SK-N-MC (cell line): Measurements from ENCODE around the gene MAML1.

Experiments used
- DNase-seq: peaks from one replicate; pipeline ENCODE4 v3.0.0-alpha.2; 2011; ENCODE audit warnings: low read depth, low spot score
- H3K27ac ChIP-seq: fragments of 200-600 bp; sonication (generic); 2 replicates; pipeline ENCODE4 v1.5.1; 2016; ENCODE audit warnings: mixed run types
- H3K36me3 ChIP-seq: fragments of 200-600 bp; sonication (generic); 2 replicates; pipeline ENCODE4 v1.6.1; 2017; ENCODE audit warnings: antibody characterized with exemption, low read length, mixed read lengths; ENCODE audit not compliant: insufficient read depth
- H3K4me3 ChIP-seq: fragments of 200-600 bp; sonication (generic); 2 replicates; pipeline ENCODE4 v1.5.1; 2016
- H3K9ac ChIP-seq: fragments of 200-600 bp; sonication (generic); 2 replicates; pipeline ENCODE4 v1.8.0; 2017; ENCODE audit warnings: mixed run types, mixed read lengths; ENCODE audit not compliant: insufficient read length
- H3K9me3 ChIP-seq: fragments of 200-600 bp; sonication (generic); 2 replicates; pipeline ENCODE4 v1.6.1; 2017; ENCODE audit warnings: low read depth, mild to moderate bottlenecking, antibody characterized with exemption, low read length, moderate library complexity, mixed read lengths
- EZH2 ChIP-seq: fragments of 200-600 bp; sonication (generic); IDR thresholded peaks from one replicate; pipeline ENCODE4 v1.6.1; 2017; ENCODE audit warnings: antibody characterized with exemption
- FOXP2 ChIP-seq: optimal IDR thresholded peaks from 2 replicates; pipeline ENCODE3; 2011; ENCODE audit warnings: mild to moderate bottlenecking, moderate library complexity; ENCODE audit not compliant: insufficient read depth; ENCODE audit errors: extremely low read length, control extremely low read depth
- POLR2AphosphoS5 ChIP-seq: IDR thresholded peaks from 2 replicates; pipeline ENCODE4 v1.6.1; 2012; ENCODE audit warnings: mild to moderate bottlenecking, low read depth, low read length, borderline replicate concordance

Gene MAML1

GRCh38 chr5:179812135-179812825 lies 79.7 kb downstream of the MAML1 start:
- H3K36me3 ChIP-seq: peaks cover 28% of the 10 kb centered on the region
- DNase-seq: no peak
- no peak overlapping the region for H3K27ac ChIP-seq
- no peak overlapping the region for H3K4me3 ChIP-seq
- no peak for TF ChIP-seq EZH2
- no peak for TF ChIP-seq FOXP2
- TF ChIP-seq POLR2AphosphoS5: no peak
- H3K9me3 ChIP-seq: no peaks in the 10 kb centered on the region
- H3K9ac ChIP-seq: no peak overlapping the region

- H3K27ac ChIP-seq: no peak overlapping the region
- H3K9ac ChIP-seq: no peak overlapping the region
- no peaks in the 10 kb centered on the region for H3K9me3 ChIP-seq
- peaks cover 28% of the 10 kb centered on the region for H3K36me3 ChIP-seq
- DNase-seq: no peak
- TF ChIP-seq POLR2AphosphoS5: no peak
- no peak for TF ChIP-seq FOXP2
- no peak for TF ChIP-seq EZH2
- H3K4me3 ChIP-seq: no peak overlapping the region
These were observed 80.5 kb downstream of the MAML1 start for GRCh38 chr5:179812997-179813607.

GRCh38 chr5:179814090-179814489 lies 81.5 kb downstream of the MAML1 start:
- H3K36me3 ChIP-seq: peaks cover 28% of the 10 kb centered on the region
- no peak overlapping the region for H3K9ac ChIP-seq
- no peak overlapping the region for H3K4me3 ChIP-seq
- TF ChIP-seq FOXP2: no peak
- TF ChIP-seq EZH2: no peak
- no peak for TF ChIP-seq POLR2AphosphoS5
- no peak for DNase-seq
- no peaks in the 10 kb centered on the region for H3K9me3 ChIP-seq
- no peak overlapping the region for H3K27ac ChIP-seq

- no peak for DNase-seq
- Histone ChIP-seq H3K27ac (no peak overlapping the region), H3K9me3 (no peaks in the 10 kb centered on the region), H3K36me3 (peaks cover 28% of the 10 kb centered on the region), H3K9ac (no peak overlapping the region), H3K4me3 (no peak overlapping the region)
- TF ChIP-seq FOXP2: no peak
- no peak for TF ChIP-seq EZH2
- no peak for TF ChIP-seq POLR2AphosphoS5
These were observed 83.0 kb downstream of the MAML1 start for GRCh38 chr5:179815491-179816249.

GRCh38 chr5:179816401-179816795 lies 83.8 kb downstream of the MAML1 start:
- H3K9me3 ChIP-seq: no peaks in the 10 kb centered on the region
- no peak overlapping the region for H3K9ac ChIP-seq
- DNase-seq: no peak
- peaks cover 27% of the 10 kb centered on the region for H3K36me3 ChIP-seq
- no peak overlapping the region for H3K27ac ChIP-seq
- no peak for TF ChIP-seq FOXP2
- TF ChIP-seq POLR2AphosphoS5: no peak
- no peak for TF ChIP-seq EZH2
- no peak overlapping the region for H3K4me3 ChIP-seq

- Histone ChIP-seq H3K27ac (no peak overlapping the region), H3K9ac (no peak overlapping the region), H3K9me3 (no peaks in the 10 kb centered on the region), H3K36me3 (peaks cover 23% of the 10 kb centered on the region), H3K4me3 (no peak overlapping the region)
- DNase-seq: no peak
- TF ChIP-seq FOXP2 (no peak), POLR2AphosphoS5 (no peak), EZH2 (no peak)
These were observed 84.3 kb downstream of the MAML1 start for GRCh38 chr5:179816796-179817469.

GRCh38 chr5:179817470-179817840 lies 84.8 kb downstream of the MAML1 start:
- Histone ChIP-seq H3K4me3 (no peak overlapping the region), H3K27ac (no peak overlapping the region), H3K9ac (no peak overlapping the region)

More at GRCh38 chr5:179817470-179817840, 84.8 kb downstream of the MAML1 start:
- Histone ChIP-seq H3K9me3 (no peaks in the 10 kb centered on the region), H3K36me3 (peaks cover 18% of the 10 kb centered on the region)
- TF ChIP-seq EZH2 (no peak), FOXP2 (no peak), POLR2AphosphoS5 (no peak)
- no peak for DNase-seq
